22Rv1 (cell line): Measurements from ENCODE around the gene FAM177A1.

Experiments used
- ZFX ChIP-seq: fragments of 450-650 bp; IDR thresholded peaks from 2 replicates; pipeline ENCODE4 v1.6.1; 2017; ENCODE audit warnings: antibody characterized with exemption, borderline replicate concordance
- TF ChIP-seq, protein P1 (sequence below): fragments of 450-650 bp; IDR thresholded peaks from 2 replicates; pipeline ENCODE4 v1.5.1; 2017; ENCODE audit warnings: mild to moderate bottlenecking

GRCh38 chr14:35121887-35122695 lies 76.0 kb downstream of the FAM177A1 start, which contains the start of the genes PPP2R3C and PRORP:
- TF ChIP-seq, protein P1, sequence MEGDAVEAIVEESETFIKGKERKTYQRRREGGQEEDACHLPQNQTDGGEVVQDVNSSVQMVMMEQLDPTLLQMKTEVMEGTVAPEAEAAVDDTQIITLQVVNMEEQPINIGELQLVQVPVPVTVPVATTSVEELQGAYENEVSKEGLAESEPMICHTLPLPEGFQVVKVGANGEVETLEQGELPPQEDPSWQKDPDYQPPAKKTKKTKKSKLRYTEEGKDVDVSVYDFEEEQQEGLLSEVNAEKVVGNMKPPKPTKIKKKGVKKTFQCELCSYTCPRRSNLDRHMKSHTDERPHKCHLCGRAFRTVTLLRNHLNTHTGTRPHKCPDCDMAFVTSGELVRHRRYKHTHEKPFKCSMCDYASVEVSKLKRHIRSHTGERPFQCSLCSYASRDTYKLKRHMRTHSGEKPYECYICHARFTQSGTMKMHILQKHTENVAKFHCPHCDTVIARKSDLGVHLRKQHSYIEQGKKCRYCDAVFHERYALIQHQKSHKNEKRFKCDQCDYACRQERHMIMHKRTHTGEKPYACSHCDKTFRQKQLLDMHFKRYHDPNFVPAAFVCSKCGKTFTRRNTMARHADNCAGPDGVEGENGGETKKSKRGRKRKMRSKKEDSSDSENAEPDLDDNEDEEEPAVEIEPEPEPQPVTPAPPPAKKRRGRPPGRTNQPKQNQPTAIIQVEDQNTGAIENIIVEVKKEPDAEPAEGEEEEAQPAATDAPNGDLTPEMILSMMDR: no peak
- no peak for TF ChIP-seq ZFX
